Measurements from ENCODE around the gene LRRC4C.
"Not testable (repeated sequence)": the region's sequence is repeated elsewhere in the genome, so short reads cannot be mapped to it uniquely, and the experiment has no call there.

LRRC4C gene

GRCh38 chr11:40202589-40203270, 1256.7 kb downstream of the LRRC4C start:
- TF ChIP-seq CTCF (IDR thresholded peaks at IDR 0.05; ENCODE audit: borderline replicate concordance, extremely low read depth, low read length, poor library complexity, severe bottlenecking) (no peak), EZH2 (IDR thresholded peaks at IDR 0.05; ENCODE audit: borderline replicate concordance, low read depth, low read length, severe bottlenecking) (no peak)
- no peak overlapping the region for H3K27ac ChIP-seq (ENCODE audit: low read length)
- no peak overlapping the region for H3K9ac ChIP-seq (ENCODE audit: low read depth, low read length)
- H3K79me2 ChIP-seq (ENCODE audit: insufficient read depth, low read length) = no peaks in the 10 kb centered on the region
- H4K20me1 ChIP-seq (ENCODE audit: insufficient read depth, low read length) = no peaks in the 10 kb centered on the region
- H3K36me3 ChIP-seq (ENCODE audit: insufficient read depth, low read length) = no peaks in the 10 kb centered on the region
- no peaks in the 10 kb centered on the region for H3K4me1 ChIP-seq (ENCODE audit: insufficient read depth, low read length)
- no peak overlapping the region for H3K4me2 ChIP-seq (ENCODE audit: insufficient read depth, low read length)
- ATAC-seq (ENCODE audit: insufficient read depth, low read depth) (no peak), DNase-seq (no peak)
- no peak overlapping the region for H2AFZ ChIP-seq (ENCODE audit: low read depth, low read length)
- H3K4me3 ChIP-seq (ENCODE audit: low read depth in 1 of 2, low read length in 2 of 2) = no peak overlapping the region
- H3K27me3 ChIP-seq (ENCODE audit: insufficient read depth, low read length, poor library complexity) = no peaks in the 10 kb centered on the region
- no peaks in the 10 kb centered on the region for H3K9me3 ChIP-seq (ENCODE audit: insufficient read depth, low read length, severe bottlenecking)

GRCh38 chr11:40192590-40192989, 1266.9 kb downstream of the LRRC4C start:
- H3K4me2 ChIP-seq (ENCODE audit: insufficient read depth, low read length); H3K9ac ChIP-seq (ENCODE audit: low read depth, low read length); H4K20me1 ChIP-seq (ENCODE audit: insufficient read depth, low read length); DNase-seq; ATAC-seq (ENCODE audit: insufficient read depth, low read depth); H3K4me3 ChIP-seq (ENCODE audit: low read depth in 1 of 2, low read length in 2 of 2); H3K36me3 ChIP-seq (ENCODE audit: insufficient read depth, low read length); H3K79me2 ChIP-seq (ENCODE audit: insufficient read depth, low read length); H3K27ac ChIP-seq (ENCODE audit: low read length); H3K9me3 ChIP-seq (ENCODE audit: insufficient read depth, low read length, severe bottlenecking); H3K27me3 ChIP-seq (ENCODE audit: insufficient read depth, low read length, poor library complexity); H3K4me1 ChIP-seq (ENCODE audit: insufficient read depth, low read length); H2AFZ ChIP-seq (ENCODE audit: low read depth, low read length): not testable (repeated sequence)

GRCh38 chr11:40190294-40190693, 1269.2 kb downstream of the LRRC4C start:
- DNase-seq (no peak), ATAC-seq (ENCODE audit: insufficient read depth, low read depth) (no peak)
- Histone ChIP-seq H3K4me2 (ENCODE audit: insufficient read depth, low read length) (no peak overlapping the region), H3K36me3 (ENCODE audit: insufficient read depth, low read length) (no peaks in the 10 kb centered on the region), H3K4me1 (ENCODE audit: insufficient read depth, low read length) (no peaks in the 10 kb centered on the region), H2AFZ (ENCODE audit: low read depth, low read length) (no peak overlapping the region), H3K27ac (ENCODE audit: low read length) (no peak overlapping the region), H3K9ac (ENCODE audit: low read depth, low read length) (no peak overlapping the region), H3K9me3 (ENCODE audit: insufficient read depth, low read length, severe bottlenecking) (no peaks in the 10 kb centered on the region), H4K20me1 (ENCODE audit: insufficient read depth, low read length) (no peaks in the 10 kb centered on the region), H3K79me2 (ENCODE audit: insufficient read depth, low read length) (no peaks in the 10 kb centered on the region), H3K27me3 (ENCODE audit: insufficient read depth, low read length, poor library complexity) (no peaks in the 10 kb centered on the region), H3K4me3 (ENCODE audit: low read depth in 1 of 2, low read length in 2 of 2) (no peak overlapping the region)
- TF ChIP-seq CTCF (IDR thresholded peaks at IDR 0.05; ENCODE audit: borderline replicate concordance, extremely low read depth, low read length, poor library complexity, severe bottlenecking) (no peak), EZH2 (IDR thresholded peaks at IDR 0.05; ENCODE audit: borderline replicate concordance, low read depth, low read length, severe bottlenecking) (no peak)

GRCh38 chr11:40188848-40189247, 1270.6 kb downstream of the LRRC4C start:
- Histone ChIP-seq H3K4me3 (ENCODE audit: low read depth in 1 of 2, low read length in 2 of 2) (no peak overlapping the region), H3K27ac (ENCODE audit: low read length) (no peak overlapping the region), H3K36me3 (ENCODE audit: insufficient read depth, low read length) (no peaks in the 10 kb centered on the region), H3K79me2 (ENCODE audit: insufficient read depth, low read length) (no peaks in the 10 kb centered on the region), H3K9ac (ENCODE audit: low read depth, low read length) (no peak overlapping the region), H4K20me1 (ENCODE audit: insufficient read depth, low read length) (no peaks in the 10 kb centered on the region), H3K4me1 (ENCODE audit: insufficient read depth, low read length) (no peaks in the 10 kb centered on the region), H2AFZ (ENCODE audit: low read depth, low read length) (no peak overlapping the region), H3K9me3 (ENCODE audit: insufficient read depth, low read length, severe bottlenecking) (no peaks in the 10 kb centered on the region), H3K27me3 (ENCODE audit: insufficient read depth, low read length, poor library complexity) (no peaks in the 10 kb centered on the region), H3K4me2 (ENCODE audit: insufficient read depth, low read length) (no peak overlapping the region)
- no peak for DNase-seq
- TF ChIP-seq EZH2 (IDR thresholded peaks at IDR 0.05; ENCODE audit: borderline replicate concordance, low read depth, low read length, severe bottlenecking) (no peak), CTCF (IDR thresholded peaks at IDR 0.05; ENCODE audit: borderline replicate concordance, extremely low read depth, low read length, poor library complexity, severe bottlenecking) (no peak)
- no peak for ATAC-seq (ENCODE audit: insufficient read depth, low read depth)
